ENCODE results near the gene CRACDL. TPM values are rescaled to one million over a fixed set of nuclear protein-coding genes. Genes with fewer than 3 reads are reported as not detected.
A peak's percentile ranks its signal among the peaks of the same experiment; 100 is the strongest.

Gene CRACDL
- total RNA-seq, 3 donors from 2014 or later (not counting 1 experiment from before 2014, with no cell fraction given): 0.09 to 0.40 (median 0.11) TPM

GRCh38 chr2:98830571-98831145, 105.4 kb downstream of the CRACDL start:
- H3K4me1 Mint-ChIP-seq: peaks cover 38 to 48% of the 10 kb centered on the region in 2 donors
- Histone ChIP-seq H3K27me3 (ENCODE audit: control insufficient read depth, insufficient read depth, low read length) (no peaks in the 10 kb centered on the region), H3K36me3 (ENCODE audit: control insufficient read depth, insufficient read depth, low read length) (no peaks in the 10 kb centered on the region), H3K4me1 (ENCODE audit: control insufficient read depth, insufficient read depth, low read length) (peaks cover 61% of the 10 kb centered on the region), H3K9me3 (ENCODE audit: control insufficient read depth, insufficient read depth, low read length) (no peaks in the 10 kb centered on the region), H3K4me3 (ENCODE audit: low read length) (no peak overlapping the region), H3K27ac (ENCODE audit: low read length) (no peak overlapping the region)
- ATAC-seq: no peak
- intact Hi-C loops (cut with micrococcal nuclease): loop anchor here (10.0 kb wide), 1 partner anchor 344 kb away; no protein-coding TSS in a partner anchor
- TF ChIP-seq, protein P1, sequence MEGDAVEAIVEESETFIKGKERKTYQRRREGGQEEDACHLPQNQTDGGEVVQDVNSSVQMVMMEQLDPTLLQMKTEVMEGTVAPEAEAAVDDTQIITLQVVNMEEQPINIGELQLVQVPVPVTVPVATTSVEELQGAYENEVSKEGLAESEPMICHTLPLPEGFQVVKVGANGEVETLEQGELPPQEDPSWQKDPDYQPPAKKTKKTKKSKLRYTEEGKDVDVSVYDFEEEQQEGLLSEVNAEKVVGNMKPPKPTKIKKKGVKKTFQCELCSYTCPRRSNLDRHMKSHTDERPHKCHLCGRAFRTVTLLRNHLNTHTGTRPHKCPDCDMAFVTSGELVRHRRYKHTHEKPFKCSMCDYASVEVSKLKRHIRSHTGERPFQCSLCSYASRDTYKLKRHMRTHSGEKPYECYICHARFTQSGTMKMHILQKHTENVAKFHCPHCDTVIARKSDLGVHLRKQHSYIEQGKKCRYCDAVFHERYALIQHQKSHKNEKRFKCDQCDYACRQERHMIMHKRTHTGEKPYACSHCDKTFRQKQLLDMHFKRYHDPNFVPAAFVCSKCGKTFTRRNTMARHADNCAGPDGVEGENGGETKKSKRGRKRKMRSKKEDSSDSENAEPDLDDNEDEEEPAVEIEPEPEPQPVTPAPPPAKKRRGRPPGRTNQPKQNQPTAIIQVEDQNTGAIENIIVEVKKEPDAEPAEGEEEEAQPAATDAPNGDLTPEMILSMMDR (IDR thresholded peaks at IDR 0.05): no peak
- H3K36me3 Mint-ChIP-seq: no peaks in the 10 kb centered on the region
- H3K4me3 Mint-ChIP-seq: no peak overlapping the region
- H3K27ac Mint-ChIP-seq: no peak overlapping the region
- no peaks in the 10 kb centered on the region for H3K9me3 Mint-ChIP-seq
- no peak for DNase-seq
- WGBS (ENCODE audit: insufficient coverage): 91% methylated on average over 2 of the region's 5 CpGs
- no peaks in the 10 kb centered on the region for H3K27me3 Mint-ChIP-seq (ENCODE audit: low read depth in 2 of 2)

GRCh38 chr2:98829581-98830270, 106.3 kb downstream of the CRACDL start:
- no peak for DNase-seq
- Mint-ChIP-seq H3K36me3 (no peaks in the 10 kb centered on the region), H3K4me3 (no peak overlapping the region), H3K9me3 (no peaks in the 10 kb centered on the region), H3K27ac (peak overlapping the region; percentile 9 to 47), H3K4me1 (peaks cover 36 to 42% of the 10 kb centered on the region in 2 donors), H3K27me3 (ENCODE audit: low read depth in 2 of 2) (no peaks in the 10 kb centered on the region)
- peaks cover 65% of the 10 kb centered on the region for H3K4me1 ChIP-seq (ENCODE audit: control insufficient read depth, insufficient read depth, low read length)
- no peaks in the 10 kb centered on the region for H3K36me3 ChIP-seq (ENCODE audit: control insufficient read depth, insufficient read depth, low read length)
- intact Hi-C loops (cut with micrococcal nuclease): loop anchor here (10.0 kb wide), 2 partner anchors 95 to 345 kb away; partner anchors contain the start of gene MGAT4A
- WGBS (ENCODE audit: insufficient coverage): 57% methylated on average over 6 of the region's 6 CpGs
- ATAC-seq: no peak
- no peaks in the 10 kb centered on the region for H3K27me3 ChIP-seq (ENCODE audit: control insufficient read depth, insufficient read depth, low read length)
- TF ChIP-seq, protein P1 (IDR thresholded peaks at IDR 0.05): no peak
- no peaks in the 10 kb centered on the region for H3K9me3 ChIP-seq (ENCODE audit: control insufficient read depth, insufficient read depth, low read length)
- H3K27ac ChIP-seq (ENCODE audit: low read length): peak overlapping the region; percentile 45
- no peak overlapping the region for H3K4me3 ChIP-seq (ENCODE audit: low read length)

DNA sequence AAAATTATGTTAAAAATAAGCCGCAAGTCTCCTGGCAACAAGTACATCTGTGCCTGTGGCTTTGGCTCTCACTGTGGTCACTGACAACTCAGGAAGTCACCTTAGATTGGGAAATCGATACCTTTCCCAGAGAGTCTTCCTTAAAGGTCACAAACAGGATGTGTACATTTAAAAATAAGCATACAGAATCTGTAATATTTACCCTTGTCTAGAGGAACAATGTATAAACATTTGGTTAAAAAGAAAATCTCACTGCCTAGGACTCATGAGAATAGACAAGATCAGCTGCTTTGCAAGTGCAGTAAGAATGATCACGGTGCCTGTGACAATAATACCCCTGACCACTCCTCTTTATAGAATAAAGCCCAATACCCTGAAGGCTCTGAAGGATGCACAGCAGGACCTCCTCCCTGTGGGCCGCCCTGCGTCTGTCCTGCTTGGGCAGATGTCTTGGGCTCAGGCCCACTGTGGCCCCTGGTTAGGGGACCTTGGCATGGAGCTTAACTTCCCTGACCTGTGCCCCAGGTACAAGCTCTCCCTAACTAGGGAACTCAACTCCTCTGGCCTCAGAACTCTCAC, 107.1 kb downstream of the CRACDL start:
- WGBS (ENCODE audit: insufficient coverage): 45% methylated on average over 5 of the region's 5 CpGs
- TF ChIP-seq, protein P1 (IDR thresholded peaks at IDR 0.05): no peak
- Mint-ChIP-seq H3K9me3 (no peaks in the 10 kb centered on the region), H3K27ac (peak overlapping the region; percentile 9 to 47), H3K4me1 (peaks cover 42 to 47% of the 10 kb centered on the region in 2 donors), H3K4me3 (no peak overlapping the region), H3K36me3 (no peaks in the 10 kb centered on the region), H3K27me3 (ENCODE audit: low read depth in 2 of 2) (no peaks in the 10 kb centered on the region)
- peaks cover 61% of the 10 kb centered on the region for H3K4me1 ChIP-seq (ENCODE audit: control insufficient read depth, insufficient read depth, low read length)
- peak overlapping the region; percentile 45 for H3K27ac ChIP-seq (ENCODE audit: low read length)
- H3K36me3 ChIP-seq (ENCODE audit: control insufficient read depth, insufficient read depth, low read length): no peaks in the 10 kb centered on the region
- DNase-seq (peak in 1 of 2 donors; percentile 59), ATAC-seq (peak; percentile 27 to 44 (median 31))
- H3K9me3 ChIP-seq (ENCODE audit: control insufficient read depth, insufficient read depth, low read length): no peaks in the 10 kb centered on the region
- no peak overlapping the region for H3K4me3 ChIP-seq (ENCODE audit: low read length)
- intact Hi-C loops (cut with micrococcal nuclease): loop anchor here (10.0 kb wide), 1 partner anchor 94 kb away; the partner anchor contains the start of gene MGAT4A
- no peaks in the 10 kb centered on the region for H3K27me3 ChIP-seq (ENCODE audit: control insufficient read depth, insufficient read depth, low read length)

Data from natural killer cell (primary cell).